Measurements from ENCODE around the gene ACBD6. TPM values are rescaled to one million over a fixed set of nuclear protein-coding genes. Genes with fewer than 3 reads are reported as not detected.

ACBD6 gene
- total RNA-seq, 1 donor from 2014 or later, result 80.5 TPM

DNA sequence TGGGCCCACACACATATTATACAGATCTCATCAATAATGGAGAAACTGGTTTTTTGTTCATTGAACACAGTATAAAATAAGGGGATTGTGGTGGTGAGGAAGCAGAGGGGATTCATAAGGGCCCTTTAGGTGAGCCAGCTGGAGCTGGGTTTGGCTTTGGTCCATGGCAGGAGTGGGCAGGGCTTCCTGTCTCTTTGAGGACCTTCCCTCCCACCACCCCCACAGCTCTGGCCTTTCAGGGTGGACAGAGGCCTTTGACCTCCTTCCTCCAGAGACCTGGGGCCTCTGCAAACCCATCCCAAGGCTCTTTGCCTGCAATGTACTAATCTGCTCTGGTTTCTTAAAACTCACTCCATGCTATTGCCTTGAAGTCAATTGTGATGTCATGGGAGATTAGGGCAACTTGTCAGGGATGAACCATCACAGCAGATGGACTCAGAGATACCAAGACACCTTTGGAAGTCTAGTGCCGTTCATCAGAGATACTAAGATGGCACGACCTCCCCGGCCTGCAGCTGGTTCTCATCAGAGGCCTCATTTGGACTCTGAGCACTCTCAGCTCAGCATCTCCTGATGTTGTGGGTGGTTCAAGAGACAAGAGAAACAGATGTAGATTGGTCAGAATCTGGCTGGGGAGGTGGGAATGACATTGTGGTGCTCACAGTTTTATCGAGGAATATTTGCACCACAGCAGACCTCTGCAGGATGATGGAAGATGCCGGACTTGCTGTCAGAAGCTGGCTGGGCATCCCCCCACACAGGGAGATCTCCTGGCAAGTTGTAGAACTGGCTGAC lies 234.4 kb downstream of the ACBD6 start:
- no peaks in the 10 kb centered on the region for H3K9me3 Mint-ChIP-seq
- H3K27ac Mint-ChIP-seq, result no peak overlapping the region
- H3K27me3 Mint-ChIP-seq (ENCODE audit: low read depth), result no peaks in the 10 kb centered on the region
- TF ChIP-seq, protein P1, sequence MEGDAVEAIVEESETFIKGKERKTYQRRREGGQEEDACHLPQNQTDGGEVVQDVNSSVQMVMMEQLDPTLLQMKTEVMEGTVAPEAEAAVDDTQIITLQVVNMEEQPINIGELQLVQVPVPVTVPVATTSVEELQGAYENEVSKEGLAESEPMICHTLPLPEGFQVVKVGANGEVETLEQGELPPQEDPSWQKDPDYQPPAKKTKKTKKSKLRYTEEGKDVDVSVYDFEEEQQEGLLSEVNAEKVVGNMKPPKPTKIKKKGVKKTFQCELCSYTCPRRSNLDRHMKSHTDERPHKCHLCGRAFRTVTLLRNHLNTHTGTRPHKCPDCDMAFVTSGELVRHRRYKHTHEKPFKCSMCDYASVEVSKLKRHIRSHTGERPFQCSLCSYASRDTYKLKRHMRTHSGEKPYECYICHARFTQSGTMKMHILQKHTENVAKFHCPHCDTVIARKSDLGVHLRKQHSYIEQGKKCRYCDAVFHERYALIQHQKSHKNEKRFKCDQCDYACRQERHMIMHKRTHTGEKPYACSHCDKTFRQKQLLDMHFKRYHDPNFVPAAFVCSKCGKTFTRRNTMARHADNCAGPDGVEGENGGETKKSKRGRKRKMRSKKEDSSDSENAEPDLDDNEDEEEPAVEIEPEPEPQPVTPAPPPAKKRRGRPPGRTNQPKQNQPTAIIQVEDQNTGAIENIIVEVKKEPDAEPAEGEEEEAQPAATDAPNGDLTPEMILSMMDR (IDR thresholded peaks at IDR 0.05; ENCODE audit: unreplicated experiment), result no peak
- peaks cover 5% of the 10 kb centered on the region for H3K36me3 Mint-ChIP-seq
- H3K4me3 Mint-ChIP-seq, result no peak overlapping the region
- H3K4me1 Mint-ChIP-seq, result peaks cover 26% of the 10 kb centered on the region
- DNase-seq (ENCODE audit: low spot score in 2 of 2, unreplicated experiment in 2 of 2), result peak in 1 of 2 experiments; percentile 13

DNA sequence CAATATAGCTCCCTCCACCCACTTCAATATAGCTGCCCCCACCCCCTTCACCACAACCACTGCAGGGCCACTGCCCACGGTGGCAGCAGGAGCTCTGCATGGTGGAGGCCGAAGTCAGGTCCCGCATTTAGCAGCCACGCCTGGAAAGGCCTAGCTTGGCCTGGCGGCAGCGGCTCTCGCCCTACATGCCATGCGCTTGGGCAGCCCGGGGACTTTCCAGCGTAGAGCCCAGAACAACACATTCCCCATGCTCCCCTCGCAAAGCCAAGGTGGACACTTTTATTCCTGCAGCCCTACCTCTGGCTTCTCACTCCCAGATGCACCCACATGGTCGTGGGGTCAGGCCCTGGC lies 235.2 kb downstream of the ACBD6 start:
- no peaks in the 10 kb centered on the region for H3K9me3 Mint-ChIP-seq
- peaks cover 34% of the 10 kb centered on the region for H3K4me1 Mint-ChIP-seq
- H3K4me3 Mint-ChIP-seq, result no peak overlapping the region
- TF ChIP-seq, protein P1 (IDR thresholded peaks at IDR 0.05; ENCODE audit: unreplicated experiment), result no peak
- peak in 1 of 2 experiments; percentile 11 for DNase-seq (ENCODE audit: low spot score in 2 of 2, unreplicated experiment in 2 of 2)
- H3K36me3 Mint-ChIP-seq, result peaks cover 2% of the 10 kb centered on the region
- H3K27ac Mint-ChIP-seq, result no peak overlapping the region
- H3K27me3 Mint-ChIP-seq (ENCODE audit: low read depth), result no peaks in the 10 kb centered on the region

DNA sequence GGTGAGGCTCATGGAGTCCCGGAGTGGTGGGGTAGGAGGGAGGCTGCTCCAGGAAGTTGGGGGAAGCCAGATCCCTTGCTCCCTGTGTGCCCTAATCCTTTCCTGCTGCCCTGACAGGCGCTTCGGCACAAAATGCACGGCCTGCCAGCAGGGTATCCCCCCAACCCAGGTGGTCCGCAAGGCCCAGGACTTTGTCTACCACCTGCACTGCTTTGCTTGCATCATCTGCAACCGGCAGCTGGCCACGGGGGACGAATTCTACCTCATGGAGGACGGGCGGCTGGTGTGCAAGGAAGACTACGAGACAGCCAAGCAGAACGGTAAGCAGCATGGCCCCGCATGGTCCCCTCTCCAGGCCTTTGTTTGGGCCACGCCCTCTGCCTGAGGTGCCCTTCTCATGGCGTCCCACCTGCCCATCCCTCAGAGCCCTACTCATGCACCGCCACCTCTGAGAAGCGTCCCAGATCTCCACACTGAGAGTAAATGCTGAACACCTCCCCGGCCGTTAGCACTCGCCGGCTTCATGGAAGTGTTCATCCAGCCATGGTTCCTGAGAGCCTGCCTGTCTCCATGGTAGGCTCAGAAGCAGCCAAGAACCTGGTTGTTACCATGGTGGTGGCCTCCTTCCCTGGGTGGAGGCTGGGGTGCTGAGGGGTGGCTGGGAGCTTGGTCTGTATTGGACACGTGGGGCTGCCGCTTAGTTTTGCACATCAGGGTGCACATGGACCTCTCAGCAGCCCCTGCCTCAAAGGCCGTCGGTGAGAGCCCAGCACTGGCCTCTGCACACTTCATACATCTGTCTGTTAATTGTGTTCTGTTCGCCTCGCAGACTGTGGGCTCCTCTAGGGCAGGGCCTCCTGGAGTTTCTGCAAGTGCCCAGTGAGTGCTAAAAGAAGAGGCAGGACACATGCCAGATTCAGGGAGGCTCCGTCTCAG lies 235.8 kb downstream of the ACBD6 start:
- peak in 1 of 2 experiments; percentile 34 for DNase-seq (ENCODE audit: low spot score in 2 of 2, unreplicated experiment in 2 of 2)
- Mint-ChIP-seq H3K9me3 (no peaks in the 10 kb centered on the region), H3K4me3 (no peak overlapping the region), H3K27me3 (ENCODE audit: low read depth) (peaks cover 2% of the 10 kb centered on the region), H3K36me3 (no peaks in the 10 kb centered on the region), H3K27ac (no peak overlapping the region), H3K4me1 (peaks cover 34% of the 10 kb centered on the region)
- TF ChIP-seq, protein P1 (IDR thresholded peaks at IDR 0.05; ENCODE audit: unreplicated experiment), result no peak

DNA sequence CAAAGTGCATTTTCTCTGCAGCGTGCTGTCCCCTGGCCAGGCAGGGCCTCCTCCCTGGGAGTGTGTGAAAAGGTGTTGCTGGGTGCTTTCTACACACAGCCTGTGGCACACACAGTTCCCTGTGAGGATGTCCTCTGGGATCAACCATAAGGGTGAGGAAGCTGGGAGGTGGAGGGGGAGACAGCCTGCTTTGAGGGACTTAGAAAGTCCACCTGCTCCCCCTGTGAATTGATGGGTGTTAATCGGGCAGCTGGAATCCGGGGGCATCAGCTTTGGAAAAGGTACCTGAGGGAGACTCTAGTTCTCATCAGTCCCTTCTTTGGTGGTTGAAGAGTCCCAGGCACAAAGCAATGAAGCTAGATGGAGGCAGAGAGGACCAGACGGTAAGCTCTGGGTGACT lies 236.5 kb downstream of the ACBD6 start:
- Mint-ChIP-seq H3K4me1 (peaks cover 30% of the 10 kb centered on the region), H3K9me3 (no peaks in the 10 kb centered on the region), H3K27me3 (ENCODE audit: low read depth) (peaks cover 7% of the 10 kb centered on the region), H3K4me3 (no peak overlapping the region), H3K27ac (no peak overlapping the region), H3K36me3 (no peaks in the 10 kb centered on the region)
- TF ChIP-seq, protein P1 (IDR thresholded peaks at IDR 0.05; ENCODE audit: unreplicated experiment), result no peak
- DNase-seq (ENCODE audit: low spot score in 2 of 2, unreplicated experiment in 2 of 2), result no peak

DNA sequence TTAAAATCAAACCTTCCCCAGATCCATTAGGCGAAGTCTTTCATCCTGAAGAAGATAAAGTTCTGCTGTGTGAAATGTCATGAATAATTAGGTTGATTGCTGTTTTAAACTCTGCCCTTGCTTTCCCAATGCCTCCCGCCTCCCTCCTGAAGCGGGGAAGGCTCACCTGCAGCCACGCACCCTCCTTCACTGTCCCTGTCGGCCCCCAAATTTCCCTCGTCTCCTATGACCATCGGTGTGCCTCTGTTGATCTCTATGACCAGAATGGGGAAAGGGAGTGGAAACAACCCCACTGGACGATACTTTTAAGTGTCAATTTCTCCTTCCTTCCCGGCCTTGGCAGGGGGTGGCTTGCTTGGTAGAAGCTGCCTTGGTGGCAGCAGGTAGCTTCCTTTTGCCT lies 237.2 kb downstream of the ACBD6 start:
- peaks cover 10% of the 10 kb centered on the region for H3K27me3 Mint-ChIP-seq (ENCODE audit: low read depth)
- H3K9me3 Mint-ChIP-seq, result no peaks in the 10 kb centered on the region
- DNase-seq (ENCODE audit: low spot score in 2 of 2, unreplicated experiment in 2 of 2), result no peak
- H3K27ac Mint-ChIP-seq, result no peak overlapping the region
- no peak overlapping the region for H3K4me3 Mint-ChIP-seq
- H3K4me1 Mint-ChIP-seq, result peaks cover 27% of the 10 kb centered on the region
- no peaks in the 10 kb centered on the region for H3K36me3 Mint-ChIP-seq
- TF ChIP-seq, protein P1 (IDR thresholded peaks at IDR 0.05; ENCODE audit: unreplicated experiment), result no peak
